Measurements from ENCODE around the gene IGFL3. TPM values are rescaled to one million over a fixed set of nuclear protein-coding genes. Genes with fewer than 3 reads are reported as not detected.

Gene IGFL3
- polyA plus RNA-seq, 1 donor from 2014 or later, result not detected

DNA sequence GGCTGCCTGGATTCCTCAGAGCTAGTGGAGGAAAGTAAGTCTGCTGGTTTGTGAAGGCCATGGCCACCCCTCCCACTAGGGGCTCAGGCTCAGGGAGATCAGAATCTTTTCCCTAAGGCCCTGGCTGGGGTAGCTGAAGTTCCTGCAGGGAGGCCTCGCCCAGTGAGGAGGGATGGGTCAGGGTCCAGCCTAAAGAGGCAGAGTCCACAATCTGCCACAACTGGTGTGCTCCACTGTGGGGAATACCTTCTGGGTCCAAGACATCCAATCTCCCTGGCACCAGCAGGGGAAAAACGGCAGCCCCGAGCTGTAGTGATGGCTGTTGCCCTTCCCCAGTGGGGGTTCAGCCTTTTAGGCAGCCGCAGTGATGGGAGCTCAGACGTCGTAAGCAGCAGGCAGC is 23.2 kb downstream of the IGFL3 start:
- Histone ChIP-seq H3K27ac (ENCODE audit: low read length) (no peak overlapping the region), H3K79me2 (replicated peaks; ENCODE audit: insufficient read depth, low read length) (no peaks in the 10 kb centered on the region), H2AFZ (ENCODE audit: low read depth, low read length) (no peak overlapping the region)

DNA sequence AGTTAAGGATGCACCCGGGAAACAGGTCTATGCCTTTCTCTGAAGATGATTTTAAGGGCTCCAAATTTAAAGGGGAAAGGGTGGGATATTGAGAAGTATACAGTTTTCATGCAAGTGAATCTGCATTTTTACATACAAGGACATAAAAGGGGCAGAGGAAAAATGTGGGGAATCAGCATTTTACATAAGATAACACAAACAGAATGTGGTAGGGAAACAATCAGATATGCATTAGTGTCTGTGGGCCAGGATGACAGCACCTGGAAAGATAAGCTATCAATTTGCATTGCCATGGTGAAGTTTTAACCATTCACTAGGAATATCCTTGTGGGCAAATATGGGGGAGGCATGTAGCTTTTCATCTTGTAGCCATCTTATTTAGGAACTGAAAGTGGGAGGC is 24.1 kb downstream of the IGFL3 start:
- Histone ChIP-seq H2AFZ (ENCODE audit: low read depth, low read length) (no peak overlapping the region), H4K20me1 (ENCODE audit: insufficient read depth) (no peaks in the 10 kb centered on the region), H3K27me3 (ENCODE audit: insufficient read depth, low read depth, low read length) (no peaks in the 10 kb centered on the region), H3K9ac (ENCODE audit: low read length) (no peak overlapping the region), H3K9me2 (ENCODE audit: insufficient read depth, low read length) (no peaks in the 10 kb centered on the region), H3F3A (ENCODE audit: insufficient read depth, low read length, poor library complexity, severe bottlenecking) (no peaks in the 10 kb centered on the region), H3K79me2 (replicated peaks; ENCODE audit: insufficient read depth, low read length) (no peaks in the 10 kb centered on the region), H3K4me2 (ENCODE audit: low read length) (no peak overlapping the region), H3K27ac (ENCODE audit: low read length) (no peak overlapping the region), H3K9me3 (ENCODE audit: low read length) (no peaks in the 10 kb centered on the region), H3K4me3 (ENCODE audit: low read length) (no peak overlapping the region), H3K36me3 (ENCODE audit: insufficient read depth, low read length) (no peaks in the 10 kb centered on the region)
- TF ChIP-seq TAF1 (IDR thresholded peaks at IDR 0.05; ENCODE audit: low read depth) (no peak), EP300 (conservative IDR thresholded peaks at IDR 0.05; ENCODE audit: poor library complexity, severe bottlenecking) (no peak), CTCF (IDR thresholded peaks at IDR 0.05; ENCODE audit: poor library complexity, severe bottlenecking) (no peak), SMC3 (conservative IDR thresholded peaks at IDR 0.05; ENCODE audit: poor library complexity) (no peak), RAD21 (conservative IDR thresholded peaks at IDR 0.05) (no peak), REST (IDR thresholded peaks at IDR 0.05; ENCODE audit: borderline replicate concordance) (no peak), POLR2AphosphoS5 (IDR thresholded peaks at IDR 0.05) (no peak), MXI1 (conservative IDR thresholded peaks at IDR 0.05; ENCODE audit: poor library complexity, severe bottlenecking) (no peak)

More for the DNA sequence above, 23.2 kb downstream of the IGFL3 start:
- Histone ChIP-seq H3K4me2 (ENCODE audit: low read length) (no peak overlapping the region), H4K20me1 (ENCODE audit: insufficient read depth) (no peaks in the 10 kb centered on the region), H3K36me3 (ENCODE audit: insufficient read depth, low read length) (no peaks in the 10 kb centered on the region), H3K9ac (ENCODE audit: low read length) (no peak overlapping the region), H3K9me3 (ENCODE audit: low read length) (no peaks in the 10 kb centered on the region), H3F3A (ENCODE audit: insufficient read depth, low read length, poor library complexity, severe bottlenecking) (no peaks in the 10 kb centered on the region), H3K9me2 (ENCODE audit: insufficient read depth, low read length) (no peaks in the 10 kb centered on the region), H3K27me3 (ENCODE audit: insufficient read depth, low read depth, low read length) (no peaks in the 10 kb centered on the region), H3K4me3 (ENCODE audit: low read length) (no peak overlapping the region)
- TF ChIP-seq REST (IDR thresholded peaks at IDR 0.05; ENCODE audit: borderline replicate concordance) (no peak), TAF1 (IDR thresholded peaks at IDR 0.05; ENCODE audit: low read depth) (no peak), MXI1 (conservative IDR thresholded peaks at IDR 0.05; ENCODE audit: poor library complexity, severe bottlenecking) (no peak), POLR2AphosphoS5 (IDR thresholded peaks at IDR 0.05) (no peak), CTCF (IDR thresholded peaks at IDR 0.05; ENCODE audit: poor library complexity, severe bottlenecking) (no peak), RAD21 (conservative IDR thresholded peaks at IDR 0.05) (no peak), EZH2 (IDR thresholded peaks at IDR 0.05; ENCODE audit: borderline replicate concordance, insufficient read depth, low read length, poor library complexity, severe bottlenecking) (no peak), EP300 (conservative IDR thresholded peaks at IDR 0.05; ENCODE audit: poor library complexity, severe bottlenecking) (no peak)
